NCI-H2171 treated with DMSO at 0.1 percent for 48 hours (cell line): Measurements from ENCODE around the gene PREPL.
"Not testable (repeated sequence)": the region's sequence is repeated elsewhere in the genome, so short reads cannot be mapped to it uniquely, and the experiment has no call there.

Experiments
- DNase-seq: peaks from one replicate; lab custom pipeline; 2025; lab: John Stamatoyannopoulos, UW

The PREPL gene

DNA sequence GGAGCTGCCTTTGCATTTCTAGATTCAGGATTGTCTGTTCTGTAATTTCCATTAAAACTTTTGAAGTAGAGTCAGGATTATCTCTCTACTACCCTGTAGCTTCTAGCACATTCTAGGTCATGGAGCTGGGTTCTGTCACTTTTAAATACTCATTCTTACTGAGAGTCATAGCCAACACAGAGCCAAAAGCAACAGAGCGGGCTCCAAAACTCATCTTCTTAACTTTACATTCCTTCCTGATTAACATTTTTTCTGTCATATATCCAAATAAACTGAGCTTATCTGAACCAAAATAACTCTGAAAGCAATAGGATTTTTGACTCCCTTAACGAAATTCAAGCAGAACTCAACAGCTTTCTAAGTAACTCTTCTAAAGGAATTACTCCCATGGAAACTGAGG is 12.9 kb downstream of the PREPL start:
- DNase-seq: no peak

GRCh38 chr2:44347526-44347925 is 13.8 kb downstream of the PREPL start:
- no peak for DNase-seq

DNA sequence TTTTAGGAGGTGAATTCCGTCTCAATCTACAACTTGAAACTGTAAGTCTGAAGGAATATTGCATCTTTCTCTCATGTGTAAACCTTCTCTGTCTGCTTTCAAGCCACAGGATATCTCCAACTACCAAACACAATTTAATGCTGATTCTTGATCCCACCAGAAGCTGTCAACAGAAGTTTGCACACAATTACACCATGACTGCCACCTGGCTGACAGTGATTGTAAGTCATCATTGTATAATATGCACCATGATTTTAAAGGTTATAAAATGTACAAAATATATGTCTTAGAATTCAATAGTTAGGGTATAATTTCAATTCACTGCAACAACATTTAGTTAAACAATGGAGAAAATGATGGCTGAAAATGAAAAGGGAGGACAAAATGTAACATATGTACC is 18.4 kb downstream of the PREPL start:
- peak; percentile 20 for DNase-seq

DNA sequence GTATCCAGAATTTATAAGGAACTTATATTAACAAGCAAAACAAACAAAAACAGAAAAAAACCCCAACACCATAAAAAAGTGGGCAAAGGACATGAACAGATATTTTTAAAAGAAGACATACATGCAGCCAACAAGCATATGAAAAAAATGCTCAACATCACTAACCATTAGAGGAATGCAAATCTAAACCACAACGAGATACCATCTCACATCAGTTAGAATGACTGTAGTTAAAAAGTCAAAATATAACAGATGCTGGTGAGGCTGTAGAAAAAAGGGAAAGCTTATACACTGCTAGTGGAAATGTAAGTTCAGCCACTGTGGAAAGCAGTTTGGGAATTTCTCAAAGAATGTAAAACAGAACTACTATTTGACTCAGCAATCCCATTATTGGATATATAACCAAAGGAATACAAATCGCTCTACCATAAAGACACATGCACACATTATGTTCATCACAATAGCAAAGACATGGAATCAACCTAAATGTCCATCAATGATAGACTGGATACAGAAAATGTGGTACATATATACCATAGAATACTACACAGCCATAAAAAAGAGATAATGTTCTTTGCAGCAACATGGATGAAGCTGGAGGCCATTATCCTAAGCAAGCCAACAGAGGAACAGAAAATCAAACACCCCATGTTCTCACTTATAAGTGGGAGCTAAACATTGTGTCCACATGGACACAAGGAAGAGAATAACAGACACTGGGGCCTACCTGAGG is 25.3 kb downstream of the PREPL start:
- DNase-seq: no peak

DNA sequence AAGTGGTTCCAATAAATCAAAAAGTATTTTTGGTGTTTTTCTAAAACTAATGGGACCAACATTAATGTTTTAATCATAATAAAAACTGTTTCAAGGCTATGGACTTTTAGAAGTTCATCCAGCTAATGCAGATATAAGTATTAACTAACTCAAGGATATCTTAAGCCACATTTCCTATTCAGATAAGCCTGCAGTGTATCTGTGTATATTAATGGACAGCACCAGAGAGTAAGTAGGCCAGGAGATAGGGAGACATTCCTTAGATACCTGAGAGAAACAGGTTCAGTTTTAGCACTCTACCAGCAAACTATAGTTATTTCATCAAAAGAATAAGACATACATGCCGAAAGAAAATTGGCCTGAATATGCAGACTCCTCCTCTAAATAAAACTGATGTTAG is 27.3 kb downstream of the PREPL start:
- no peak for DNase-seq

- DNase-seq: no peak
Observed at GRCh38 chr2:44330801-44331200, 30.5 kb downstream of the PREPL start.

- DNase-seq: no peak
Observed at GRCh38 chr2:44329343-44329742, 32.0 kb downstream of the PREPL start.

DNA sequence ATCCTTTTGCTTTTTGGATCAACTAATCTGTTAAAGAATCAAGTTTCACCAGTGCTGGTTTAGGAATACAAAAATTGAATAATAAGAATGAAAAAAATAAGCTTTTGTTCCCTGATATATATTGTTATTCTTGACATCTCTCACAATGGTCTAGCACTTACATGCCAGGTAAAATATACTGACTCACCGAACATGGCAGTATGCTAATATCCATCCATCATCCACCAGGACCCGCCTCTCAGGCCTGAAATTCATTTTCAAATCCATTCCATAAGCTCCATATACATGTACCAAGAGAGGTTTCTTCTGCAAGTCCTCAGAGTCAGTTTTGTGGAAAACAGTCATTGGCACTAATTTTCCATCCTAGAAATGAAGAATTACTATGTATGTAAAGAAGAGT is 32.5 kb downstream of the PREPL start:
- DNase-seq: no peak

GRCh38 chr2:44326548-44327264 is 34.6 kb downstream of the PREPL start:
- DNase-seq: no peak

DNA sequence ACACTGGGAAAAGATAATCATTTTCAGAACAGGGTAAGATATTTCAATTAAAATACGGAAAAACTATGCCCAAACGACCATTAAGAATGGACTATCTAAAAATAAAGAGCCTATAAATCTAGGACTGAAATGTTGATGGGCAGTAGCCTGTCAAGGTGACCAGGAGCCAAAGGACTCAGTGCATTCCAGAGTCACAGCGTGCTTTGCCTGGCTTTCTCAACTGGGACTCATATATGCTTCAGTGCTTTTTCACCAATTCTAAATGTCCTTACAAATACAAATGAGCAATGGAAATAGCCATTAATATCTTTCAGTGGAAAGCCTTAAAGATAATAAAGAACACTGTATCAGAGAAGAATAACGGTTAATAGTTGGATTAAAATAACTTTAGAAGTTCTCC is 35.4 kb downstream of the PREPL start:
- no peak for DNase-seq

GRCh38 chr2:44324971-44325426 is 36.3 kb downstream of the PREPL start:
- no peak for DNase-seq

DNA sequence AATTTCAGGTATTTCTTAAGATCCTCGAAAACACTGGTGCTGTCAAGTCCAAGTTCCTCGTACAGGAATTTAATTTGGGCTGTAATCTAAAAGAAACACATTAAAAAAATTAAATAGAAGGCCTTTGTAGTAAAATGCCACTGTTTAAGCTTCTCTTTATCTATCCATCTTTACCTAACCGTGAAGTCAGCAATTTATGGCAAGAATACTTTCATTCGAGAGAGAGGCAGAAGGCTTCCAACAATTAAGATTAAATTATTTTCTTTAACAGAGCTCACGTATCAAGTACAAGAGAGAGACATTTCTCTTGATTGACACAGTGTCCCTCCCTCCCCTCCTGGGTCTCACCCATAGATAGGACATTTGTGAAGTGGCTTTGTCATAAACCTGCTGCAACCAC is 39.9 kb downstream of the PREPL start:
- DNase-seq: no peak

DNA sequence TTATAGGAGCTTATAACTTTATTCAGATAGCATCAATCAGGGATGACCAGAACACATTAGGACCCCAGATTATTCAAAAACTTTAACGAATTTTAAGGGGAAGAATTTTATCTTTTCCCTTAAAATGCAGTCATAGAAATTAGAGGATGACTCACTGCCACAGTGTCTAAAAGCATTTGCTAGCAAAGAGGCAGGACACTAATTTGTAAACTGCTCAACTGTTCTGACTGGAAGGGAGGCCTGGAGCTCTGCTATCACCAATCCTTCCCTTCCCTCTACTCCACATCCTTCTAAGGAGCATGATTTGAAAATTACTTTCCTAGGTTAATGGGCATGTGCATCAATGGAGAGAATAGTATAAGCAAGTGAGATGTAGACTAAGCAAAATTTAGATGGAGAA is 40.5 kb downstream of the PREPL start:
- no peak for DNase-seq

GRCh38 chr2:44315945-44316344 is 45.3 kb downstream of the PREPL start:
- DNase-seq: no peak

DNA sequence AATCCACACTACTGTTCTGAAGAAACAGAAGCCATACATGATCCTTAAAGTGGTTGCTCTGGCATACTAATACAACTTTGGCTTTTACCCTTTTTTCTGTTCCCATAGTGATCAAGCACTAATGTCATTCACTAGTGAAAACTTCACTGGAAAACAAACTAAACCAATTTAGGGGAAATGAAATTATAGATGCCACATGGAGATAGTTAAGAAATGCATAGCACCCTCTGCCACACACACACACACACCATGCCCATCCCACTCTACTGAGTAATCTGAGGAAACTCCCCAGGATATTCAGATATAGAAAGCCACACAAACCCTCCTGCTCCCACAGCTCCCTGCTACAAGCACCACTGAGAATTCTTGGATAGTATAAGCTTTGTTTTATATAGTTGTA is 46.9 kb downstream of the PREPL start:
- no peak for DNase-seq

DNA sequence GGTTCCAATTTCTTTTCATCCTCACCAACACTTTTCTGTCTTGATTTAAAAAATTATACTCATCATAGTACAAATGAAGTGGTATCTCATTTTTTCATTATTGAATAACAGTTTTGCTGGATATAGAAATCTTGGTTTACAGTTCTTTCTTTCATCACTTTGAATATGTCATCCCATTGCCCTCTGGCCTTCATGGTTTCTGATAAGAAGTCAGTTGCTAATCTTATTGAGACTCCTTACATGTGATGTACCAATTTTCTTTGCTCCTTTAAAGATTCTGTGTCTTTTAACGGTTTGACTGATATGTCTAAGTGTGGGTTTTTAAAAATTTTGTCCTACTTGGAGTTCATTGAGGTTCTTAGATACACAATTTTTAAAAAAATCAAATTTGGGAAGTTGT is 51.0 kb downstream of the PREPL start:
- DNase-seq: no peak

DNA sequence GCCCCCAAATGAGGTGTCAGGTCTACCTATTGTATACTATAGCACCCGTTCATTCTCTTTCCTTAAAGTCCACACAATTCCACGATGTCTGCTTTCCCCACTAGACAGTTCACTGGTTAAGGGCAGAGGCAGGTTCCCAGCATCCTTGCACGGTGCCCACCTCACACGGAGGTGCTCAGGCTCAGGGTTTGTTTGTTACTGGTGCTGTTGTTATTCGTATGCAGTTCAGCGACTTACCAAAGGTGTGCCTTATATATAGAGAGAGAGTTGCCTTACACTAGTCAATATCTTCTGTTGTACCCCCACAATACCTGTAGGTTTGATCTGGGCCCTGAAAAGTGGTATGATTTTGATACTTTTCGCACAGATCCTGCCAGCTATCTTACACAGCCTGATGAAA is 55.4 kb downstream of the PREPL start:
- DNase-seq: no peak

GRCh38 chr2:44304258-44304657 is 57.0 kb downstream of the PREPL start:
- DNase-seq: no peak

DNA sequence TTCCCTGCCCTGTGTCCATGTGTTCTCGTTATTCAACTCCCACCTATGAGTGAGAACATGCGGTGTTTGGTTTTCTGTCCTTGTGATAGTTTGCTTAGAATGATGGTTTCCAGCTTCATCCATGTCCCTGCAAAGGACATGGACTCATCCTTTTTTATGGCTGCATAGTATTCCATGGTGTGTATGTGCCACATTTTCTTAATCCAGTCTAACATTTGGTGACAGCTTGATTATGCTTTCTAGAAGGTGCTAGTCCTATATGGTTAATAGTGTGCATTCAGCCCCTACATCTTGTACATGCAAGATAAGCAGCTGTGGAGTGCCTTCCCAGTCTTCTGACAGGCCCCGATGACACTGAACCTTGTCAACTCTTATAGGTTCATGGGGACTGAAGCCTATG is 57.5 kb downstream of the PREPL start:
- not testable (repeated sequence) for DNase-seq

DNA sequence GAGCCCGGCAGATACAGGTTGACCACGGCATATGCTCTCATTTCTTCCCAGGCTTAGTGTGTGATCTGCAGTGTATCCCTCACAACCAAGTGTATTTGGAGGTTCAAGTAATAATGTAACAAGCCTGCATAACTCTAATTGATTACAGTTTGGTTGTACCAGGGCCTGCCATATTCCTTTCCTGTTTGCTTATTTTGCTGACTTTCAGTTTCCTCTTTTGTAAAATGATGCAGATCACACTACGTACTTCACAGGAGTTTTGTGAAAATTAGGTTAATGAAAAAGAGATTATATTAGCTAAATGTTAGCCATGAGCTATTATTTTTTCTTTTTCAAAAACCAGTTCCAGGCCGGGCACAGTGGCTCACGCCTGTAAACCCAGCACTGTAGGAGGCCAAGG is 60.2 kb downstream of the PREPL start:
- DNase-seq: no peak

GRCh38 chr2:44299635-44300034 is 61.7 kb downstream of the PREPL start:
- no peak for DNase-seq

GRCh38 chr2:44297431-44297830 is 63.9 kb downstream of the PREPL start:
- DNase-seq: no peak

DNA sequence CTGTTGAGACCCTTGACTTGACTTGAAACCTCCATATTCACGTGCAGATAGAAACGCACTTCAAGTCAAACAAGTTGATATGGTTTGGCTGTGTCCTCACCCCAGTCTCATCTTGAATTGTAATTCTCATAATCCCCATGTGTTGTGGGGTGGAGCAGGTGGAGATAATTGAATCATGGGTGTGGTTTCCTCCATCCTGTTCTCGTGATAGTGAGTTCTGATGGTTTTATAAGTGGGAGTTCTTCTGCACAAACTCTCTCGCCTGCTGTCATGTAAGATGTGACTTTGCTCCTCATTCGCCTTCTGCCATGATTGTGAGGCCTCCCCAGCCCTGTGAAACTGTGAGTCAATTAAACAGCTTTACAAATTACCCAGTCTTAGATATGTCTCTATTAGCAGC is 64.6 kb downstream of the PREPL start:
- DNase-seq: no peak
